ENCODE data around the gene LHPP.

DNA sequence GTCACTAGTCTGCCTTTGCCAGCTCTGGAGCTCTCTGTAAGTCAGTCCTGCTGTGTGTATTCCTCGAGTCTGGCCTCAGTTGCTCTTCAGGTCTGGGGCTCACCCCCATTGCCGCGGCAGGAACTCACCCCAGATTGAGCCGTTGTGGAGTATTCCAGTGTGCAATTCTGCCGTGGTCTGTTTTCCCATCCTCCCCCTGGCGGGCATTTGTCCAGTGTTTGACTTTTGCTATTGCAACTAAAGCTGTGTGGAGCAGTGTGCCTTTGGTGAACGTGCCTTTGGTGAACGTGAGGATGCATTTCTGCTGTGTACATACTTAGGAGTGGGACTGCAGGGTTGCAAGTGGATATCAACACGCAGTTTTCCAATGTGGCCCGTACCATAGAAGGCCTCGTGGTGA lies 148.1 kb downstream of the LHPP start:
- TF ChIP-seq, protein P1, sequence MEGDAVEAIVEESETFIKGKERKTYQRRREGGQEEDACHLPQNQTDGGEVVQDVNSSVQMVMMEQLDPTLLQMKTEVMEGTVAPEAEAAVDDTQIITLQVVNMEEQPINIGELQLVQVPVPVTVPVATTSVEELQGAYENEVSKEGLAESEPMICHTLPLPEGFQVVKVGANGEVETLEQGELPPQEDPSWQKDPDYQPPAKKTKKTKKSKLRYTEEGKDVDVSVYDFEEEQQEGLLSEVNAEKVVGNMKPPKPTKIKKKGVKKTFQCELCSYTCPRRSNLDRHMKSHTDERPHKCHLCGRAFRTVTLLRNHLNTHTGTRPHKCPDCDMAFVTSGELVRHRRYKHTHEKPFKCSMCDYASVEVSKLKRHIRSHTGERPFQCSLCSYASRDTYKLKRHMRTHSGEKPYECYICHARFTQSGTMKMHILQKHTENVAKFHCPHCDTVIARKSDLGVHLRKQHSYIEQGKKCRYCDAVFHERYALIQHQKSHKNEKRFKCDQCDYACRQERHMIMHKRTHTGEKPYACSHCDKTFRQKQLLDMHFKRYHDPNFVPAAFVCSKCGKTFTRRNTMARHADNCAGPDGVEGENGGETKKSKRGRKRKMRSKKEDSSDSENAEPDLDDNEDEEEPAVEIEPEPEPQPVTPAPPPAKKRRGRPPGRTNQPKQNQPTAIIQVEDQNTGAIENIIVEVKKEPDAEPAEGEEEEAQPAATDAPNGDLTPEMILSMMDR (conservative IDR thresholded peaks at IDR 0.05; ENCODE audit: low read depth, low read length), result no peak
- no peak for TF ChIP-seq EZH2phosphoT487 (IDR thresholded peaks at IDR 0.05; ENCODE audit: borderline replicate concordance, low read length)
